Measurements from ENCODE around the gene MBD5.

Gene MBD5

GRCh38 chr2:148565272-148565894 is 544.5 kb downstream of the MBD5 start:
- TF ChIP-seq RAD21 (IDR thresholded peaks at IDR 0.05; ENCODE audit: low read depth) = peak; percentile 51; the same call in 1 of the 2 replicates
- no peak for TF ChIP-seq TEAD4 (IDR thresholded peaks at IDR 0.05)
